ENCODE data around the gene NKD2.

NKD2 gene

DNA sequence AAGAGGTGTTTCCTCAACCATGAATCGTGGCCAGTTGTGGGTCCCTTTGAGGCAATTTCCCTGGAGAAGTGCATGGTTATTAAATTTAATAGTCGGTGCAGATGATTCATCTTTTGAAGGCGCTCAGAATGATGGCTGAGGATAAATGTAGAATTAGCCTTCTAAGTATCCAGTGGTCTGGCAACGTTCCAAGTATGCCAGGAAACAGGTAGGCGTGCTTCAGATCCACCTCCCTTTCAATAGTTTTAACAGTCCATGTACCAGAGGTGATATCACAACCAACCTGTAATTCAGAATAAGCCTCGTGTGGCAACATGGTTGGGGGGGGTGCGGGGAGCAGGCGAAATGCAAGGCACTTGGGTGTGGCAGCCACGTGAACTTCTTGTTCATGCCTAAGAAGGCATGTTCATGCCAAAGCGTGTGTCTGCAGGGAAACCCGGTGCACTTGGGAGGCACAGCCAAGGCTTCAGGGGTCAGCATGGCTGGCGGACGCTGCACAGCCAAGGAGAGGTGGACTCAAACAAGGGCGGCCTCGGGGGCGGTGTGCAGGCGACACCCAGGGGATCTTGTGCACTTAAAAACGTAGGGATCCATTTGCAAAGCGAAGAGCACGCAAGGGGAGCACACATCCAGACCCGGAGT lies 5.2 kb upstream of the NKD2 start:
- Histone ChIP-seq H3K4me1 (ENCODE audit: insufficient read depth, low read length, severe bottlenecking) (no peaks in the 10 kb centered on the region), H3F3A (ENCODE audit: insufficient read depth, low read length) (no peaks in the 10 kb centered on the region), H2AFZ (ENCODE audit: low read length) (no peak overlapping the region), H3K27ac (ENCODE audit: low read depth, low read length, poor library complexity, severe bottlenecking) (no peak overlapping the region), H3K4me3 (ENCODE audit: low read depth, low read length, poor library complexity, severe bottlenecking) (no peak overlapping the region), H3K36me3 (ENCODE audit: insufficient read depth, low read length) (no peaks in the 10 kb centered on the region), H3K9ac (ENCODE audit: low read length) (no peak overlapping the region), H4K20me1 (ENCODE audit: insufficient read depth, low read length) (no peaks in the 10 kb centered on the region), H3K79me2 (ENCODE audit: insufficient read depth, low read length) (no peaks in the 10 kb centered on the region), H3K9me3 (ENCODE audit: low read length) (no peaks in the 10 kb centered on the region), H3K9me2 (ENCODE audit: low read depth, low read length) (no peaks in the 10 kb centered on the region), H3K27me3 (ENCODE audit: insufficient read depth, low read length) (no peaks in the 10 kb centered on the region), H3K4me2 (ENCODE audit: low read length) (no peak overlapping the region)
- no peak for TF ChIP-seq EZH2 (IDR thresholded peaks at IDR 0.05; ENCODE audit: borderline replicate concordance, low read length)
- TF ChIP-seq, protein P1, sequence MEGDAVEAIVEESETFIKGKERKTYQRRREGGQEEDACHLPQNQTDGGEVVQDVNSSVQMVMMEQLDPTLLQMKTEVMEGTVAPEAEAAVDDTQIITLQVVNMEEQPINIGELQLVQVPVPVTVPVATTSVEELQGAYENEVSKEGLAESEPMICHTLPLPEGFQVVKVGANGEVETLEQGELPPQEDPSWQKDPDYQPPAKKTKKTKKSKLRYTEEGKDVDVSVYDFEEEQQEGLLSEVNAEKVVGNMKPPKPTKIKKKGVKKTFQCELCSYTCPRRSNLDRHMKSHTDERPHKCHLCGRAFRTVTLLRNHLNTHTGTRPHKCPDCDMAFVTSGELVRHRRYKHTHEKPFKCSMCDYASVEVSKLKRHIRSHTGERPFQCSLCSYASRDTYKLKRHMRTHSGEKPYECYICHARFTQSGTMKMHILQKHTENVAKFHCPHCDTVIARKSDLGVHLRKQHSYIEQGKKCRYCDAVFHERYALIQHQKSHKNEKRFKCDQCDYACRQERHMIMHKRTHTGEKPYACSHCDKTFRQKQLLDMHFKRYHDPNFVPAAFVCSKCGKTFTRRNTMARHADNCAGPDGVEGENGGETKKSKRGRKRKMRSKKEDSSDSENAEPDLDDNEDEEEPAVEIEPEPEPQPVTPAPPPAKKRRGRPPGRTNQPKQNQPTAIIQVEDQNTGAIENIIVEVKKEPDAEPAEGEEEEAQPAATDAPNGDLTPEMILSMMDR (IDR thresholded peaks at IDR 0.05; ENCODE audit: low read length) = no peak

DNA sequence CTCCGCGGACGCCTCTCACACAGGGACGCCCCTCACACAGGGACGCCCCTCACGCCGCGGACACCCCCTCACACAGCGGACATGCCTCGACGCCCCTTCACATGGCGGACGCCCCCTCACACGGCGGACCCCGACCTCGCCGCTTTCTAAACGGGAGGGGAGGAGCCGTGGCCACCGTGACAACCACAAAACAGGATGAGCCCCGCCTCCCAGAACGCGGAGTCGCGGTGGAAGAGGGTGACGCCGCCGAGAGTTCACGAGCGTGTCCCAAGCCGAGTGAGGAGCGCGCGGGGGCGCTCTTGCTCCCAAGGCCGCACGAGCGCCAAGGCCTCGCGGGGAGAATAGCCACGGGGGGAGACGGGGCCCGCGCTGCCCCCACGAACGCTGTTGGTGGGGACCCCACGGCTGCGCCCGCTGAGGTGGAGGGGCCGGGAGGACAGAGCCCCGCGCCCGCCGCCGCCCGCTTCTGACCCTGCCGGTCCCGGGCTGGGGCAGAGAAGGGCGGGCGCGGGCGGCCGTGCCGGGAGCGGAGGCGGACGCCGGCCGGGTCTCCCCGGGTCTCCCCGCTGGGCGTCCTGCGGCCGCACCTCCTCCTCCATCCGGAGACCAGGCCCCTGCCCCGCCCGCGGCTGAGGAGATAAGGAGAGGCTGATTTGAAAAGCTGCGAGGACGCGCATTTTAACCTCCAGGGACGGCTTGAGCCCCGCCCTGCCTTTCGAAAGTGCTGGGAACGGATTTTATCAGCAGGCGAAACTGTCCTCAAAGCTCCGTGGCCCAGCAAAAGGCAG lies 3.9 kb upstream of the NKD2 start:
- H3K4me1 ChIP-seq (ENCODE audit: insufficient read depth, low read length, severe bottlenecking) = no peaks in the 10 kb centered on the region
- H3K4me2 ChIP-seq (ENCODE audit: low read length) = no peak overlapping the region
- H3K9ac ChIP-seq (ENCODE audit: low read length) = no peak overlapping the region
- H3K27me3 ChIP-seq (ENCODE audit: insufficient read depth, low read length) = no peaks in the 10 kb centered on the region
- H3K79me2 ChIP-seq (ENCODE audit: insufficient read depth, low read length) = no peaks in the 10 kb centered on the region
- TF ChIP-seq, protein P1 (IDR thresholded peaks at IDR 0.05; ENCODE audit: low read length) = no peak
- no peak for TF ChIP-seq EZH2 (IDR thresholded peaks at IDR 0.05; ENCODE audit: borderline replicate concordance, low read length)
- no peaks in the 10 kb centered on the region for H4K20me1 ChIP-seq (ENCODE audit: insufficient read depth, low read length)
- no peaks in the 10 kb centered on the region for H3K36me3 ChIP-seq (ENCODE audit: insufficient read depth, low read length)
- no peak overlapping the region for H3K27ac ChIP-seq (ENCODE audit: low read depth, low read length, poor library complexity, severe bottlenecking)
- H2AFZ ChIP-seq (ENCODE audit: low read length) = no peak overlapping the region
- no peaks in the 10 kb centered on the region for H3F3A ChIP-seq (ENCODE audit: insufficient read depth, low read length)
- H3K9me2 ChIP-seq (ENCODE audit: low read depth, low read length) = no peaks in the 10 kb centered on the region
- H3K9me3 ChIP-seq (ENCODE audit: low read length) = no peaks in the 10 kb centered on the region
- H3K4me3 ChIP-seq (ENCODE audit: low read depth, low read length, poor library complexity, severe bottlenecking) = no peak overlapping the region

DNA sequence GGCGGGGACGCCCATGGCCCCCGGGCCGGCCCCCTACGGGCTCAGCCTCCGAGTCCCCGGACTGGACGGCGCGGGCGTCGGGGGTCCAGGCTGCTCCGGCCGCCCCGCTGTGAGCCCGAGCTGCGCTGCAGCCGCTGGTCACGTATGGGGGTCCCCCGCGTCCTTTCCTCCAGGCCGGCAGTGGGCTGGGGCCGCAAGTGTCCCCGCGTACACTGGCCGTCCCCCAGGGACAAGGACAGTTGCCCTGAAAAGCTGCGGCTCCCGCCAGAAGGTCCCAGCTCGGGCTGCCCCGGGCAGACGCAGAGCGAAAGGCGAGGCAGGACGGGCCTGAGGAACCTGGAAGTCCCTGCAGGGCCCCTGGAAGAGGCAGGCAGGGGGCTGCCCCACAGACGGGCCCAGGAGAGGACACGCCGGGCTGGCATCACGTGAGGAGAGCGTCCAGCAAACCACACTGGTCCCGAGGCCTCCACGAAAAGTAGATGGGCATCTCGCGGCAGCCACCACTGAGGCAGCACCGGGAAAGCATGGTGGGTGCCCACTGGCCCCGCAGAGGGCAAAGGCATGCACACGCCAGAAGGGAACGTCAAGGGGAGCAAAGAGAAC lies 3.3 kb upstream of the NKD2 start:
- Histone ChIP-seq H3K9me3 (ENCODE audit: low read length) (no peaks in the 10 kb centered on the region), H3F3A (ENCODE audit: insufficient read depth, low read length) (no peaks in the 10 kb centered on the region), H3K36me3 (ENCODE audit: insufficient read depth, low read length) (no peaks in the 10 kb centered on the region), H2AFZ (ENCODE audit: low read length) (no peak overlapping the region), H3K4me2 (ENCODE audit: low read length) (no peak overlapping the region), H4K20me1 (ENCODE audit: insufficient read depth, low read length) (no peaks in the 10 kb centered on the region), H3K9ac (ENCODE audit: low read length) (no peak overlapping the region), H3K4me3 (ENCODE audit: low read depth, low read length, poor library complexity, severe bottlenecking) (no peak overlapping the region), H3K27ac (ENCODE audit: low read depth, low read length, poor library complexity, severe bottlenecking) (no peak overlapping the region), H3K79me2 (ENCODE audit: insufficient read depth, low read length) (no peaks in the 10 kb centered on the region), H3K27me3 (ENCODE audit: insufficient read depth, low read length) (no peaks in the 10 kb centered on the region), H3K9me2 (ENCODE audit: low read depth, low read length) (no peaks in the 10 kb centered on the region), H3K4me1 (ENCODE audit: insufficient read depth, low read length, severe bottlenecking) (no peaks in the 10 kb centered on the region)
- TF ChIP-seq, protein P1 (IDR thresholded peaks at IDR 0.05; ENCODE audit: low read length) = no peak
- no peak for TF ChIP-seq EZH2 (IDR thresholded peaks at IDR 0.05; ENCODE audit: borderline replicate concordance, low read length)

Measured in OCI-LY1 (cell line).